B cell (primary cell): ENCODE data around the gene GUCY2D.

ENCODE experiments used
- EZH2 ChIP-seq: IDR thresholded peaks from 2 replicates; pipeline ENCODE4 v1.6.1; 2012; ENCODE audit warnings: borderline replicate concordance, low read depth, mild to moderate bottlenecking, moderate library complexity, low read length; ENCODE audit not compliant: insufficient read depth, poor library complexity, severe bottlenecking
- TF ChIP-seq, protein P1 (sequence below): fragments of 200-600 bp; IDR thresholded peaks from one replicate; pipeline ENCODE4 v1.8.0; 2022; ENCODE audit warnings: antibody characterized with exemption, mild to moderate bottlenecking

DNA sequence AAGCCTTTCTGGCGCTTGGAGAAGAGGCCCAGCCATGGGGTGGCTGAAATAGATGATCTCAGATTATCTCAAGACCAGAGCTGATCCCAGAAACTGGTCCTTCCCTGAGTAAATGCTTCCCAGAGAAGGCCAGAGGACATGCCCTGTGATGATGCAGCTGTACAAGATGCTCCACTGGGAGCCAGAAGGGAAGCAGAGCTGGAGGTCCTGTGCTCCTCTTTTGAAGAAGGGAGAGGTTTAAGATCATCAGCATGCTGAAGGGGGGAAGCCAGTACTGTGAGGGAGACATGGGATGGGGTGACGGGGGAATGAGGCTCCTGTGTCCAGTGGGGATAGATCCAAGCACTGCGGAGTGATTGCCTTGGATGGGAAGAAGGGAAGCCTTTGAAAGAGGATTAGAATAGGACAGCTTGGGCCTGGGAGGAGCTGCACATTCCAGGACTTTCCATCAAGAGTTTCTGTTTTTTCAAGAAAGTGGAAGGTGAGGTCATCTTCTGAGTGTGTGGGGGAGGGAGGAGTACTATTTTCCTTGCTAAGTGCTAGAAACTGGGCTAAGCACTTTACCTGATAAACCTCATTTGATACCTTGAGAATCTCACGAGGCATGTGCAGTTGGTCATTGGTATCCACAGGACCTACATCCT, 20.1 kb downstream of the GUCY2D start:
- TF ChIP-seq, protein P1, sequence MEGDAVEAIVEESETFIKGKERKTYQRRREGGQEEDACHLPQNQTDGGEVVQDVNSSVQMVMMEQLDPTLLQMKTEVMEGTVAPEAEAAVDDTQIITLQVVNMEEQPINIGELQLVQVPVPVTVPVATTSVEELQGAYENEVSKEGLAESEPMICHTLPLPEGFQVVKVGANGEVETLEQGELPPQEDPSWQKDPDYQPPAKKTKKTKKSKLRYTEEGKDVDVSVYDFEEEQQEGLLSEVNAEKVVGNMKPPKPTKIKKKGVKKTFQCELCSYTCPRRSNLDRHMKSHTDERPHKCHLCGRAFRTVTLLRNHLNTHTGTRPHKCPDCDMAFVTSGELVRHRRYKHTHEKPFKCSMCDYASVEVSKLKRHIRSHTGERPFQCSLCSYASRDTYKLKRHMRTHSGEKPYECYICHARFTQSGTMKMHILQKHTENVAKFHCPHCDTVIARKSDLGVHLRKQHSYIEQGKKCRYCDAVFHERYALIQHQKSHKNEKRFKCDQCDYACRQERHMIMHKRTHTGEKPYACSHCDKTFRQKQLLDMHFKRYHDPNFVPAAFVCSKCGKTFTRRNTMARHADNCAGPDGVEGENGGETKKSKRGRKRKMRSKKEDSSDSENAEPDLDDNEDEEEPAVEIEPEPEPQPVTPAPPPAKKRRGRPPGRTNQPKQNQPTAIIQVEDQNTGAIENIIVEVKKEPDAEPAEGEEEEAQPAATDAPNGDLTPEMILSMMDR: no peak
- TF ChIP-seq EZH2: no peak
